Erythroblast (primary cell): ENCODE measurements around the gene PARP2.

Experiments used
- GATA1 ChIP-seq: IDR thresholded peaks from 2 replicates; pipeline ENCODE4 v1.6.1; 2011; ENCODE audit warnings: low read depth, mild to moderate bottlenecking, control low read depth, low read length, moderate library complexity
- POLR2A ChIP-seq: IDR thresholded peaks from 2 replicates; pipeline ENCODE4 v1.6.1; 2011; ENCODE audit warnings: mild to moderate bottlenecking, low read length

DNA sequence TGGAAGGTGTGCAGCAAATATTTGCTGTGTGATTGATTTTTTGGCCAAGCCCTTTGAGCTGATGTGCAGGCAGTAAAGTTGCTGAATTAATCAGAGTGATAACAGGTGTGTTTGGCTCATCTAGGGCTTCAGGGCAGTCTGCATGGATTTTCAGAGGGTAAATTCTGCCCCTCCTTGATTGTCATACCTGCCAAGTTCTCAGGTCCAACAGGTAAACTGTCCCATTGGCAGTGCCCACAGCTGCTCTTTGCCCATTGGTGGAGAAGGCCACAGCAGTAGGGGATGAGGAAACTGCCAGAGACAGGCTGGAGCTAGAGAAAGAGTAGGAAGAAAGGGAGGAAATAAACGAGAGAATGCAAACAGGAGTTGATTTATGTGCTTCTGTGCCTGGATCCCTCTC is 36.3 kb downstream of the PARP2 start:
- TF ChIP-seq POLR2A (no peak), GATA1 (no peak)
